ENCODE results near the gene CHMP1B.
"Not testable (repeated sequence)": the region's sequence is repeated elsewhere in the genome, so short reads cannot be mapped to it uniquely, and the experiment has no call there.

CHMP1B gene

DNA sequence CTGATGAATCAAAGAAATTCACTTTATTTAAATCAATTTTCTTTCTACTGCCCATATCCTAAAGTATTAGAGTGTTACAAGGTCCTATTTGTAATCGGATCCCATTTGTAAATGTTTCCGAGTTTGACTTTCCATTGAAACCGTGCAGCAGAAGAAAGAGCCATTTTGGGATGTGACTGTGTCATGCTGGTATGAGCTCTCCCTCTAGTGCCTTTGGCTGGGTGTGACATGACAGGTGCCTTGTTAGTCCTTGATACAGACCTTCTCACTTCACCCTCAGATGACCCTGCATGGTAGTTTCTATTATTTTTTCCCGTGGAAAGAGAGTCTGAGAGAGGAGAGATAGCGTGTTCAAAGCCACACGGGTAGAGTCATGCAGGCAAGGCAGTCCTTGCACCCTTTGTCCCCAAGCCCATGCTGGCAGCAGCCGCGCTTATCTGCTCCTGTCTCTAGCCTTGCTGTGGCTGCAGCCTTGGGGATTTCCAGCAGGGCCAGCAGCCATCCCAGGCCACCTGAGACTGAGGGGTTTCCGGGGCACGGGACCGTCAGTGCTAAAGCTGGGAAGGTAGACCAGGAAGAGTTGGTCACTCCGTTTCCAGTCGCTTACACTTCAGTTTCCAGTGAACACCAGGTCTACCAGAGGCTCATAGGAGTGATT, 21.4 kb downstream of the CHMP1B start:
- peak; percentile 28 for DNase-seq

GRCh38 chr18:11873670-11874340, 22.6 kb downstream of the CHMP1B start:
- no peak for DNase-seq

- no peak for DNase-seq
Observed at GRCh38 chr18:11874676-11875075, 23.5 kb downstream of the CHMP1B start.

GRCh38 chr18:11877497-11878135, 26.4 kb downstream of the CHMP1B start:
- no peak for DNase-seq

- no peak for DNase-seq
Observed at GRCh38 chr18:11880586-11881304, 29.5 kb downstream of the CHMP1B start.

DNA sequence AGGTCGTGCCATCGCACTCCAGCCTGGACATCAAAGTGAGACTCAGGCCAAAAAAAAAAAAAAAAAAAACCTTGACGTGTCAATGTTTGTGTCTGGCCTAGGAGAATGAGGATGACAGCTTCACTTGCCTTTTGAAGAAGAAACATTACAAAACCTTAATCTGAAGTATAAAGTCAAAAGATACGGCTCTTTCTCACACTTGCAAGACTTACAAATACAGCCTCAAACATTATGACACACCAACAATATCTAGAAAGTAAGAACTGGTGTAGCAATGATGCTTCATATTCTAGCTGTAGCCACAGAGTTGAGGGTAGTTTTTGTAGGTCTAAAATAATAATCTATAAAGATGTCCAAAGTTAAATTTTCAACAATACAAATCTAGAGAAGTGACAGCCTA, 31.4 kb downstream of the CHMP1B start:
- no peak for DNase-seq

GRCh38 chr18:11883153-11883552, 31.9 kb downstream of the CHMP1B start:
- peak; percentile 46 for DNase-seq

GRCh38 chr18:11884396-11885030, 33.3 kb downstream of the CHMP1B start:
- DNase-seq, result no peak

- DNase-seq, result no peak
Observed at GRCh38 chr18:11885278-11885947, 34.2 kb downstream of the CHMP1B start.

DNA sequence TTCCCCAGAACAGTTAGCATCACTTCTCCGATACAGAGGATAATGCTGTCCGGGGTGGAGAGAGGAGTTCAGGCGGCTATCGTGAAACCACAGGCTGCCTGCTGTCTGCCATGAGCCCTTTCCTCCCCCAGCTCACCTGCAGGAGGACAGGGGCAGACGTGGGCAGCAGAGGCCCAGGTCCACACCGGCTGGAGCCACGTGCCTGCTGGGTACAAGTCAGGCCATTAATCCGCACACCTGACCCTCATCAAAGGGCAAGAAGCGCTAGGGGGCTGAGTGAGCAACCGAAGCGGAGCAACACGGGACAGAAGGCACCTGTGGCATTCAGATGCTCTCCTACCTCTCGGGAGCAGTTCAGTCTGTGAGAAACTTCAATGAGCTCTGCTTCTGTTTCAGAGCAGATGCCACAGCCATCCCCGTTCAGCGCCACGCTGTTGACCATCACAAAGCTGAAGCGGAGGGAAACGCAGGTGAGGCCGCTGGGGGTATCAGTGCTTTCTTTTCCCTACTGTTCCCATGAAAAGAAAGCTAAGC, 35.4 kb downstream of the CHMP1B start:
- no peak for DNase-seq

DNA sequence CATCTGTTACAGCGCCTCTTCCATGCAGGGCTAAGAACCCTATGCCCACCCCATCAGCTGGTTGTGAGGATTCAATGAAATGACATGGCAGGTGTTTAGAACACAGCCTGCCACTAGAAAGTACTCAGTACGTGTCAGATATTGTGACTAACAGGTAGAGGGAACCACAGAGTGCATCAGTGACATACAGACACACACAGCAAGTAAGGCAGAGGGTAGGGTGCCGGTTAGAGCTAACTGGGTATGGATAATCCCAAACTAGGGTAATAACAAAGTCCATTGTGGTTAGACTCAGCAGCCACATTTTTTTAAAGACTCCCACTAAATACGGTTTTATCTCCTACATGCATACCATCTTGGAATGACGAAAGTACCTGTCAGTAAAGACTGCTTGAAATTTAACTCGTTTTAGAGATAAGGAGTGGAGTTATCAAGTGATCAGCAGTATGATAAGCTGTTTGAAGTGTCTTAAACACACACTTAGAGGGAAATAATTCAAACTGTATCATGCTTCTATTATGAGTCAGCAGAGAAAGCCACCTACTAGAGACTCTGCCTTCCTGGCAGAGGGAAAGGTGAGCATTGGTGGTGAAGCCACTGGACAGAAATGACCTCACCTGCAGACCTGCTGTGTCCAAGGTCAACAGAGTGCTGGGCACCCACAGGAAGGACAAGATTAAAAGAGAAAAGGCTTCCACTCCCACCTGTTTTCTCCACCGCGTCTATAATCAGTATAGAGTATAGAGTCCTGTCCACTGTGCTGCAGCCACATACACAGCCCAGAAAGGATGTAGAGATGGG, 36.3 kb downstream of the CHMP1B start:
- no peak for DNase-seq

- DNase-seq, result no peak
Observed at GRCh38 chr18:11888726-11889125, 37.5 kb downstream of the CHMP1B start.

DNA sequence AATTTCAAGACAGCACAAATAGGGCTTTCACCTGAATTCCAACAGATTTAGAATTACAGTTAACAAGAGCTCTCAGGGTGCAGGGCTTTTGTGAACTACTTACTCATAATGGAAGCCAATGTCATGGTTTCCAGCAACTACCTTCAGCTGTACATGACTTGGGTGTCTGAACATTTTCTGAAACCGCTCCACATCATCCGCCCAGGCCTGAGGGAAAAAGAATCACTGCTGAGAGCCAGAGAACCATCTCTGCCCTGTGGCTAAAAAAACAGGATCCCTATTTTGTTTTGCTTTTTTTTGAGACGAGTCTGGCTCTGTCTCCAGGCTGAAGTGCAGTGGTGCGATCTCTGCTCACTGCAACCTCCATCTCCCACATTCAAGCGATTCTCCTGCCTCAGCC, 38.1 kb downstream of the CHMP1B start:
- DNase-seq, result no peak

- DNase-seq, result no peak
Observed at GRCh38 chr18:11891737-11892136, 40.5 kb downstream of the CHMP1B start.

GRCh38 chr18:11892438-11892837, 41.2 kb downstream of the CHMP1B start:
- not testable (repeated sequence) for DNase-seq

DNA sequence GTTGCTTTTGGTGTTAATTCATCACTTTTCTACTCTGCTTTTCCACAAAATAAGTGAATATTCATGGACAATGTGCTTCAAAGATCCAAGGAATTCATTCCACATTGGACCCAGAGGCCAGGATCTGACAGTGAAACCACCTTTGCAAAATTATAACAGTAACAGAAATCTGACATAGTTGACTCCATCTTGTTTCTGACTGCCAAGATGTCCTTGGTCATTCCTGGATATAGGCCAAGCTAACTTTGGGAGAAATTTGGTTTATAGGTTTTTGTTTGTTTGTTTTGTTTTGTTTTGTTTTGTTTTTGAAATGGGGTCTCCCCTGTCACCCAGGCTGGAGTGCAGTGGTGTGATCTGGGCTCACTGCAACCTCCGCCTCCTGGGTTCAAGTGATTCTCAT, 46.6 kb downstream of the CHMP1B start:
- DNase-seq, result no peak

DNA sequence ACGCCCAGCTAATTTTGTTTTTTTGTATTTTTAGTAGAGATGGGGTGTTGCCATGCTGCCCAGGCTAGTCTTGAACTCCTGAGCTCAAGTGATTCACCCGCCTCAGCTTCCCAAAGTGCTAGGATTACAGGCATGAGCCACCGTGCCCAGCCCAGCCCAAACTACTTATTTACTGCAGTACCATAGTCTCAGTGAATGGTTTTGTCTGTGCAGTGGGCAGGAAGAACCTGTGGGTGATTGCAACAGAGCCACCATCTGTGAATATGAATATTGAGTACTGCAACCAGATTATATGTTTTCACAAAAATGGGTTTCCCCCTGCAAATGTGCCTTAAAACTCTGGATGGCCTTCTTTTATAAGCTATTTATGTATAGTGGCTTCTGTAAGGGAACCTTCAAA, 47.9 kb downstream of the CHMP1B start:
- no peak for DNase-seq

DNA sequence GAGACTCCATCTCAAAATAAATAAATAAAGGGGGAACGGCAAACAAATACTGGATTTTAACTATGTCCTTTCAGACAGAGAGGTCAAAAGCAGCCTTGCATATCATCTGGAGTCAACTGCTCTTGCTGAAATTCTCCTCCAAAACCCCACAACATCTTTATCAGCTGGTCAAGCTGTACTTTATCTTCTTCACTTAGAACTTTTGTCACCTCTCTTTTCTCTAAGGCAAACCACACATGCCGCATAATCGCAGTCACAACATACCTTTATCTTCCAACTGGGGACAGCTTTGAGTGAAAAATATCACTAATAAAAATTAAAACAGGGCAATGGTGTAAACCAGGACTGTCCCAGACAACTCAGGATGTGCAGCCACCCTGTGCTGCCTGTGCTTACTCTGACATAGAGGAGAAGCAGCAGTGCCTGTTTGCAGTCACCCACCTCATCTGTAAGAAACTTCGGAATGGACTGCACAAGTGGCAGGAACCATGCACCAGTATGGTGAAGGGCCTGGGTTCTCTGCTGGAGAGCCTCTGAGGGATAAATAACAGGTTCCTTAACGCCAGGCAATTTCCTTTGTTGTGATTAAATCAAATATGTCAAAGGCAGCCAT, 50.7 kb downstream of the CHMP1B start:
- DNase-seq, result no peak

- no peak for DNase-seq
Observed at GRCh38 chr18:11902522-11903292, 51.5 kb downstream of the CHMP1B start.

All from HCEC 1CT (cell line).